ENCODE data around the gene LAMTOR2. TPM values are rescaled to one million over a fixed set of nuclear protein-coding genes. Genes with fewer than 3 reads are reported as not detected.

Gene LAMTOR2
- total and polyA plus RNA-seq, 2 of the 8 experiments (the other 6 are each of a cell fraction or from before 2014, with no cell fraction given), result 54.7 to 122 TPM

GRCh38 chr1:156106624-156107488 lies 52.3 kb downstream of the LAMTOR2 start:
- peak overlapping the region; percentile 13 for H4K91ac ChIP-seq (replicated peaks; ENCODE audit: insufficient read length, low read length)
- H4K8ac ChIP-seq (ENCODE audit: extremely low read depth, insufficient read depth, low read length), result no peak overlapping the region; the same call in none of the 2 replicates
- WGBS, 2 experiments (ENCODE audit: extremely low coverage in 1 of 2, insufficient coverage in 1 of 2, insufficient read length in 1 of 2, insufficient replicate concordance in 2 of 2, low coverage in 1 of 2, low lambda C conversion rate in 2 of 2, missing lambda C conversion rate in 1 of 2), result 15% methylated on average over 12 of the region's 14 CpGs; no CpG with 5 or more reads in 1 of the 2 experiments
- peak overlapping the region; percentile 78 for H3K18ac ChIP-seq (ENCODE audit: extremely low read depth, low read length)
- peak overlapping the region; percentile 25 to 61 (median 33); a peak in 7 of 8 replicates for H3K4me3 ChIP-seq (ENCODE audit: extremely low read depth in 1 of 4, insufficient read depth in 2 of 4, low read depth in 3 of 4, low read length in 4 of 4)
- no peaks in the 10 kb centered on the region for H3K27me3 ChIP-seq (replicated peaks in 1 of 4; ENCODE audit: control insufficient read depth in 3 of 4, extremely low read depth in 1 of 4, insufficient read depth in 3 of 4, low read length in 3 of 4)
- no peak overlapping the region for H2AFZ ChIP-seq (ENCODE audit: low read length)
- H3K23ac ChIP-seq (ENCODE audit: insufficient read length), result no peak overlapping the region
- no peaks in the 10 kb centered on the region for H3K9me3 ChIP-seq (ENCODE audit: insufficient read depth in 2 of 2, low read depth in 1 of 2, low read length in 1 of 2)
- H3K4me2 ChIP-seq (ENCODE audit: insufficient read depth in 1 of 2, low read depth in 2 of 2, low read length in 2 of 2), result peak overlapping the region; percentile 79 to 87
- no peak overlapping the region for H2BK20ac ChIP-seq (ENCODE audit: low read length)
- H4K20me1 ChIP-seq (replicated peaks in 1 of 2; ENCODE audit: control insufficient read depth in 1 of 2, insufficient read depth in 2 of 2, low read length in 2 of 2), result peaks cover 0 to 4% of the 10 kb centered on the region in 2 experiments
- H3K4ac ChIP-seq (replicated peaks; ENCODE audit: insufficient read length, low read depth, low read length), result no peak overlapping the region
- ChIA-PET POLR2A (ENCODE audit: partially characterized antibody) (interaction anchor here (0.6 to 29.6 kb wide), 15 partner anchors 10 to 106 kb away, joined by 3 to 763 read pairs (median 4); partner anchors contain the start of genes LMNA, MEX3A, PMF1 and RAB25), CTCF (ENCODE audit: partially characterized antibody) (interaction anchor here (0.8 to 29.5 kb wide), 9 partner anchors 11 to 351 kb away, joined by 3 to 1994 read pairs (median 4); partner anchors contain the start of genes LMNA, MEX3A and UBQLN4)
- FAIRE-seq, result peak; percentile 70
- peak overlapping the region in 3 of 4 experiments; percentile 42 to 53 (median 53); a peak in 4 of 7 replicates for H3K9ac ChIP-seq (replicated peaks in 1 of 4; ENCODE audit: extremely low read depth in 1 of 4, low read depth in 3 of 4, low read length in 3 of 4)
- H2BK15ac ChIP-seq (ENCODE audit: low read length), result peak overlapping the region; percentile 5; the same call in 1 of the 2 replicates
- H2BK12ac ChIP-seq (ENCODE audit: low read depth, low read length), result peak overlapping the region; percentile 1; the same call in 1 of the 2 replicates
- H3K27ac ChIP-seq (ENCODE audit: low read depth, low read length), result peak overlapping the region; percentile 78
- H3K14ac ChIP-seq (ENCODE audit: insufficient read length), result no peak overlapping the region
- peaks cover 4% of the 10 kb centered on the region; the same call in 1 of the 2 replicates for H3K79me1 ChIP-seq (ENCODE audit: low read depth, low read length)
- no peaks in the 10 kb centered on the region for H3K79me2 ChIP-seq (ENCODE audit: control insufficient read depth in 1 of 2, insufficient read depth in 2 of 2, low read length in 2 of 2)
- no peak overlapping the region for H2AK5ac ChIP-seq (ENCODE audit: low read depth, low read length)
- peaks cover 7% of the 10 kb centered on the region; the same call in 1 of the 2 replicates for H3K23me2 ChIP-seq (ENCODE audit: low read depth, low read length)
- no peaks in the 10 kb centered on the region for H3K36me3 ChIP-seq (ENCODE audit: control insufficient read depth in 2 of 4, insufficient read depth in 4 of 4, low read length in 3 of 4)
- H4K5ac ChIP-seq (ENCODE audit: insufficient read length, low read depth, low read length), result no peak overlapping the region
- H3K4me1 ChIP-seq (replicated peaks in 1 of 4; ENCODE audit: control insufficient read depth in 3 of 4, insufficient read depth in 4 of 4, low read length in 3 of 4), result peaks cover 10 to 37% (median 32%) of the 10 kb centered on the region in 4 experiments
- no peak overlapping the region for H2BK120ac ChIP-seq (replicated peaks; ENCODE audit: low read depth, low read length)
- peak in 1 of 2 experiments; percentile 82 for DNase-seq (ENCODE audit: low read depth in 1 of 2, low spot score in 2 of 2)
- no peak overlapping the region for H3K56ac ChIP-seq (replicated peaks; ENCODE audit: insufficient read length, low read depth, low read length)
- H2BK5ac ChIP-seq (ENCODE audit: low read depth, low read length), result peak overlapping the region; percentile 98
- no peak for TF ChIP-seq SIRT6 (IDR thresholded peaks at IDR 0.05; ENCODE audit: low read length)
- no peak for TF ChIP-seq POU5F1 (IDR thresholded peaks at IDR 0.05; ENCODE audit: low read depth, low read length)
- no peak for TF ChIP-seq GTF2F1 (IDR thresholded peaks at IDR 0.05; ENCODE audit: borderline replicate concordance, low read depth, low read length)
- no peak for TF ChIP-seq SRF (IDR thresholded peaks at IDR 0.05; ENCODE audit: low read depth, low read length)
- no peak for TF ChIP-seq KDM5A (IDR thresholded peaks at IDR 0.05; ENCODE audit: low read length)
- TF ChIP-seq SIX5 (IDR thresholded peaks at IDR 0.05; ENCODE audit: low read depth, low read length), result no peak
- TF ChIP-seq MAFK (IDR thresholded peaks at IDR 0.05; ENCODE audit: low read depth, low read length), result no peak
- TF ChIP-seq SIN3A (conservative IDR thresholded peaks at IDR 0.05 in 1 of 2, IDR thresholded peaks at IDR 0.05 in 1 of 2; ENCODE audit: low read depth in 1 of 2, low read length in 2 of 2), result peak; percentile 95 to 97
- no peak for TF ChIP-seq JUN (IDR thresholded peaks at IDR 0.05; ENCODE audit: low read depth, low read length)
- TF ChIP-seq SP4 (IDR thresholded peaks at IDR 0.05; ENCODE audit: low read length), result no peak
- TF ChIP-seq SUZ12 (IDR thresholded peaks at IDR 0.05; ENCODE audit: low read length), result no peak
- TF ChIP-seq BACH1 (IDR thresholded peaks at IDR 0.05; ENCODE audit: low read length), result no peak
